Measurements from ENCODE around the gene REEP3. TPM values are rescaled to one million over a fixed set of nuclear protein-coding genes. Genes with fewer than 3 reads are reported as not detected.
"Not testable (repeated sequence)": the region's sequence is repeated elsewhere in the genome, so short reads cannot be mapped to it uniquely, and the experiment has no call there.

REEP3 gene
- total RNA-seq, 1 donor from 2014 or later, result 17.9 TPM

DNA sequence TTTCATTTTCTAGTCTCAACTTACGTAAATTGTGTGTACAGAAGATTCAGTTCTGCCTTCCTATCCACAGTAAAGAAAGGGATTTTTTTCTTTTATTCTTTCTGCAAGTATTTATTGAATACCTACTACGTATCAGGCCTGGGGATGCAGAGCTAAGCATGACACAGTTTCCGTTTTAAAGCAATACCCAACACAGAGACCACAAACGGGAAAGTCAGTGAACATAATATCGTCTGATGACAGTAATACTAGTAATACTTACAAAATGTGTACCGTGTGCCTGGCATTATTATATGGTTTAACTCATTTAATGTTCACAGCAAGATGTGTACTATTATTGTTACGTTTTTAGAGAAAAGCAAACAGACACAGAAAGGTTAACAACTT, 22.4 kb downstream of the REEP3 start:
- no peak for FAIRE-seq
- DNase-seq (ENCODE audit: low spot score in 2 of 2), result no peak

DNA sequence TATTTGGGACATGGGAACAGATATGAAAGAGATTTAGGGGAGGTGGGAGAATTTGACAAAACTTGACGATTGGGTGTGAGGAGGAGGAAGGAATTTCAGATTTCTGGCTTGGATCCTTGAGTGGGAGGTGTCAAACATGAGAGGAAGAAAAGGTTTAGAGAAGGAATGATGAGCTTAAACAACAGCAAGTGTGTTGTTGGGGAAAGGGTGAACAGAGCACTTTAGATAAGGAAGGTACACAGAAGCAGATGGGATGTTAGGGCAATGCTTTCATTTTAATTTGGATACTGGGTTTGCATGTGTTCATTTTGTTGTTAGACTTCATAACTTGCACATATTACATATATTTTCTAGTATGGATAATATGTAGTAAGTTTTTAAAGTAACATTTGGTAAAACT, 23.2 kb downstream of the REEP3 start:
- DNase-seq (ENCODE audit: low spot score in 2 of 2) (no peak), FAIRE-seq (no peak)

DNA sequence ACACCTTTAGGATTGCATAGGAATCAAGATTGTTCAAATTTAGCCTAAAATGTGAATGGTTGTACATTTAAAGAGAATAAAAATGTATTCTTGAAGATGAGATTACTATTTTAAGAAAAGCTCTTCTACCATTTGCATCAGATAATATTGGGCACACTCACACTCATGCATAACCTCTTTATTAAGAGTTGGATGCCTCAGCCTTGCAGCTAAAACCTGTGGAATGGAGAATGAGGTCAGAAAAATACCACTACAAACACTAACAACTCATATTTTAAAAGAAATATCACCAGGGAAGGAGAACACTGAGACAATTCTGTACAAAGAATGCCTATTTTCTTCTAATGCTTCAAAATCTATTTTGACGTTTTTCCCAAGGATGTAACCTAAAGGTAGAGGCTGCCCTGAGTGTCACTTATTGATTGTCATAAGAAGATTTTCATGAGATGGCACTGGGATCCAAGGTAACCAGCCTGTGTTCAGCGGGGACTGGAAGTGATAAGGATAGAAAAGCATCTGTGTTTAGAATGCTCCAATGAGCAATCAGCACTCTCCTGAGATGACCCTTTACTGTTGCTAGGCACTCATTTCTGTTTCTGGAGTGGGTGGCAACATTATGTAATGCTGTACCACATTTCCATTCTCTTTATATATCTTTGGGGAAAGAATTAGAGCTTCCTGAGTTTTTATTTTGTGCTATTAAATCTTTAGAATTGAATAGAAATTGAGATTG, 26.6 kb downstream of the REEP3 start:
- DNase-seq (ENCODE audit: low spot score in 2 of 2) (peak in 1 of 2 donors; percentile 32), FAIRE-seq (no peak)

DNA sequence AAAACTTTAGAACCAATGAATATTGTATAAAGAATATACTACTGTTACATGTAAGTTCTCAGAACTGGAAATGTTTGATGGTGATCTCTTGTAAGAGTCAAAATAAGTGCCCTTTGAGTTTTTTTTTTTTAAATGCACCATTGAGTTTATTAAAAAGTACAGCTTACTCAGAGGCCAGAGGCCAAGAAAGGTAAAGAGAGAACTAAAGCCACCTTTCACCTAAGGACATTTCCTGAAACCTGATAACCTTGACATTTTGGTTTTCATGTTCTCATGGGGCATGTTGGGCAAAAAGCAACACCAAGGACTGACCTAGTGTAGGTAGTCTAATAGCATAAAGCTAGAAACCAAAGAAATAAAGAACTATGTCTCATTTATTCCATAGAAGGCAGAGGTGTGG, 27.7 kb downstream of the REEP3 start:
- FAIRE-seq, result no peak
- no peak for DNase-seq (ENCODE audit: low spot score in 2 of 2)

DNA sequence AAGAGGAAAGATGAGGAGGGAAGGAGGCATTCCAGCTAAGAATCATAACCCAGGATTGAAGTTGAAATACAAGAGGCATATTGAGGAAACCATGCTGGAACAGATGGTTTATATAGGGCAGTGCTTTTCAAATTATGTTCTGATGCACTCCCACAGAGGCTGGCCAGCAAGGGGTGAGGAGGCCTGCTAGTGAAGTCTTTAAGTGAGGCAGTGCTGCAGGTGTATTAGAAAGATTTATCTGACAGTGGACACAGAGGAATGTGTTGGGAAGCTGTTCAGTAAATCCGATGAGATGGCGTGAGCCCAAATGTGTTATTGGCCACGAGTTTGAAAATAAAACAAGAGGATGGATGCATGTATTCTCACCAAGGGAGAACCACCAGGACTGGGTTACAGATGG, 28.6 kb downstream of the REEP3 start:
- FAIRE-seq (no peak), DNase-seq (ENCODE audit: low spot score in 2 of 2) (no peak)

DNA sequence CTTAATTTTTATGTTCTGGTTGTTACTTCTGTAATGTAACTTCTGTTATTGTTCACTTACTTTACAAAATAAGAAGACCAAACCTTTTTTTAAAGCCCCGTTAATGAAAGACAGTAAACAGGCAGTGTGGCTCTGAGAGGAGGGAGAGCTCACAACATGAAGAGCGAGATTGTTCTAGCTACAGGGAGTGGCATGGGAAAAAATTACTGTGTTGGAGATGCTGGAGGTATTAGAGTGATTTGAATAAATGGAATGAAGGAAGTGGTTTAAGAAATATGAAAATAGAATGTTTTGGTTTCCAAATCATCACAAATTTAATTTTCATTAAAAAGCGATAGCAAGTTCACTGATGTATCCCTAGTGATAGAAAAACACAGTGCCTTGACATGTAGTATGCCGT, 31.8 kb downstream of the REEP3 start:
- FAIRE-seq (no peak), DNase-seq (ENCODE audit: low spot score in 2 of 2) (no peak)

DNA sequence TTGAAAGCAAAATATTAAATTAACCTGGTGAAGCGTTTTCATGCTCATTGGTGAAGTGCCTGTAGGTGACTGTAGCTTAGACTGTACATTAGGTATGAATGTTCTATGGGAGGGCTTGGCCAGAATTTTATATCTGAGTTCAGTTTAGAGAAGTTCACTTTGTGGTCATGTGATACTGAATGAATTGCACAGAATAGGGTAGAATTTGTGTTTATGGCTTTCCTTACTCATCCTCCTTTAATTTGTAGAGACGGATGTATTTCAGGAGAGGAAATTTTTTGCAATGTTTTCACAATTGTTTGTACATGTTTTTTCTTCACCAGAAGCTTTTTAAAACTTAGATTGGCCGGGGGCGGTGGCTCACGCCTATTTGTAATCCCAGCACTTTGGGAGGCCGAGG, 32.3 kb downstream of the REEP3 start:
- DNase-seq (ENCODE audit: low spot score in 2 of 2) (no peak), FAIRE-seq (no peak)

DNA sequence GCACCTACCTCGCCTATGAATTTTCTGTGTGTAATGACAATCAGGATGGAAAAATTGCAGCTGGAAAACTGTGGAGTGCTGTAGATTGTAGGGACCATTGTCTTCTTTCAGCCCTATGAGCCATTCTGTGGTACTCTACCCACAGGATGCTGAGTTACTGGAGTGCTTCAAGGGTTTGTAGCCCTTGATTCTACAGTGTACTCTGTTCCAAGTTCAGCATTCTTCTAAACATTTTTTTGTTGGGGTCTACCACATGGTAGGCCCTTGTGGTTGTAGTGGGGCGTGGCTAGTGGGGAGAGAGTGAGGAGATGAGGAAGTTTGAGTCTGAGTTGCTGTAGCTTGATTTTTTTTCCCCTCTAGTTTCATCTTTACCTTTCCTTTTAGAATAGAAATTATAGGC, 33.5 kb downstream of the REEP3 start:
- FAIRE-seq (no peak), DNase-seq (ENCODE audit: low spot score in 2 of 2) (no peak)

DNA sequence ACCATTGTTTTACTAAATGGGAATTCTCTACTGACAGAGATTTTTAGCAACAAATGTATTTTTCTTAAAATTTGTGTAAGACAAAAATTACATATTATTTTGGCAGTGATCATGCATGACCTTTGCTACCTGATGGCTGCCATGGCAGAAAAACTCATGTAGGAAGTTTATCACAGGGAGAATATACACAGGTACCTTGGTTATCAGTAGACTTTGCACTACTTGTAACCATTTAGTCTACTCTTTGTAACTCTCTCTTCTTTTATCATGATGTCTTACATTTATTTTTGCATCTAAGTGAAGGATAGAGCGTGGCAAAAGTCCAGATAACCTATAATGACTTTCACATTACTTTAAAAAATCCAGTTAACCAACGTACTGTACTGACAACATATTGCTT, 34.1 kb downstream of the REEP3 start:
- FAIRE-seq (no peak), DNase-seq (ENCODE audit: low spot score in 2 of 2) (no peak)

DNA sequence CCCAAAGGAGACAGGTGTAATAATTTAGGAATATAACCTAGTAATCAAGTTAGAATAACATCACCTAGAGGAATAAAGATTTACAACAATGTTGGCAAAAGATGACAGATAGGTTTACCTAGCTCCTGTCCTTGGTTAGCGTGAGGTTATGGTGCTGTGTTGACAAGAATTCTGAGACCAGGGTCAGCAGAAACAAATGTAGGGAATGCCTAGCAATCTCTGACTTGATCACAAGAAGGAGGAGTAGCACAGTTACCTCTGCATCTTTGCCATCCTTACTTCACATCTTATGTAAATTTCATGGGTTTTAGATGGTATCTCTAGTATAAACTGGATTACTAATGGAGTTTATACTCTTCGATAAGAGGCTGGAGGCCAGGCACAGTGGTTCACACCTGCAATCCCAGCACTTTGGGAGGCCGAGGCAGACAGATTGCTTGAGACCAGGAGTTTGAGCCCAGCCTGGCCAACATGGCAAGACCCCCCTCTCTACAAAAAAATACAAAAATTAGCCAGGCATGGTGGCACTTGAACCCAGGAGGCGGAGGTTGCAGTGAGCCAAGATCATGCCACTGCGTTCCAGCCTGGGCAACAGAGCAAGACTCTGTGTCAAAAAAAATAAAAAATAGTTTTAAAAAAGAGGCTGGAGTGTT, 37.1 kb downstream of the REEP3 start:
- FAIRE-seq (no peak), DNase-seq (ENCODE audit: low spot score in 2 of 2) (no peak)

DNA sequence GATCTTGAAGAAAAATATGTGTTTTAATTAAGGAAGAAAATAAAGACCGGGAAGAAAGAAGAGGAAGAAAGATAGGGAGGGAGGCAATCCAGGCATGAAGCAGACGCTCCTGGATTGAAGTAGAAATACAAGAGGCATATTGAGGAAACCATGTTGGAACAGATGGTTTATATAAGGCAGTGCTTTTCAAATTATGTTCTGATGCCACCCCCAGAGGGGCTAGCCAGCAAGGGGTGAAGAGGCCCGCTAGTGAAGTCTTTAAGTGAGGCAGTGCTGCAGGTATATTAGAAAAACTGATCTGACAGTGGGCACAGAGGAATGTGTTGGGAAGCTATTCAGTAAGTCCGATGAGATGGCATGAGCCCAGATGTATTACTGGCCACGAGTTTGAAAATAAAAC, 40.1 kb downstream of the REEP3 start:
- FAIRE-seq (no peak), DNase-seq (ENCODE audit: low spot score in 2 of 2) (no peak)

DNA sequence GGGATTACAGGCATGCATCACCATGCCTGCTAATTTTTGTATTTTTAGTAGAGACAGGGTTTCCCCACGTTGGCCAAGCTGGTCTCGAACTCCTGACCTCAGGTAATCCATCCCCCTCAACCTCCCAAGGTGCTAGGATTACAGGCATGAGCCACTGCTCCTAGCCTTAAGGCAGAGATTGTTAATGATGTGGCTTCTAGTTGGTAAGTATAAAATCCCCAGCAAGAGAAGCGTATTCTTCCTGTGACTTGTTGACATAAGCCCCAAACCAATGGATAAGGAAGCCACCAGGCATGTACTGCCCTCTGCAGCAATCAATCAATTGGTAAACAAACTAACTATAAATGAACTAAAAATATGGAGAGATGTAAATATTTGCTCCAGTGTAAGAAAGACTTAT, 41.2 kb downstream of the REEP3 start:
- FAIRE-seq (no peak), DNase-seq (ENCODE audit: low spot score in 2 of 2) (no peak)

DNA sequence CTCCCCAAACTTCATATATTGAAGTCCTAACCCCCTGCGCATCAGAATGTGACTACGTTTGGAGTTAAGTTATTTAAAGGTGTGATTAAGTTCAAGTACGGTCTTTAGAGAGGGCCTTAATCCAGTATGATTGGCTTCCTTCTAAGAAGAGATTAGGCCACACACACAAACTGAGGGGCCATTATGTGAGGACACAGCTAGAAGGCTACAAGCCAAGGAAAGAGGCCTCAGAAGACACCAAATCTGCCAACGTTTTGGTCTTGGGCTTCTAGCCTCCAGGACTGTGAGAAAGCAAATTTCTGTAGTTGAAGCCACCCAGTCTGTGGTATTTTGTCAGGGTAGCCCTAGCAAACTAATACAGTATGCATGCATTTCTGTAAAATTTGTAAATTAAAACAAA, 41.7 kb downstream of the REEP3 start:
- DNase-seq (ENCODE audit: low spot score in 2 of 2) (no peak), FAIRE-seq (no peak)

DNA sequence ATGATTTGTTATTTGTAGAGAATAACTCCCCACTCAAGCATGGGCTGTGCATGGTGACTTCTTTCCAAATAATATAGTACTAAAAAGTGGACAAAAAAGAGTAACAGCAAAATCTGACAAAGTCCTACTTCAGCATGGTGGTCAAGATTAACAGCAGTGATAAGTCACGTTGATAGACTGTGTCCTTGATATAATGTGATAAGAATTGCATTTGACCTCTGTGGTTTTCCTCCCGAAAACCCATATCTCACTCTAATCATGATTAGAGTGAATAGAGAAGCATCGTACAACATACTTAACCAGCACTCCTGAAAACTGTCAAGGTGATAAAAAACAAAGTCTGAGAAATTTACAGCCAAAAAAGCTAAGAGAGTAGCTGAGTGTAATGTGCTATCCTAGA, 42.4 kb downstream of the REEP3 start:
- FAIRE-seq, result no peak
- no peak for DNase-seq (ENCODE audit: low spot score in 2 of 2)

DNA sequence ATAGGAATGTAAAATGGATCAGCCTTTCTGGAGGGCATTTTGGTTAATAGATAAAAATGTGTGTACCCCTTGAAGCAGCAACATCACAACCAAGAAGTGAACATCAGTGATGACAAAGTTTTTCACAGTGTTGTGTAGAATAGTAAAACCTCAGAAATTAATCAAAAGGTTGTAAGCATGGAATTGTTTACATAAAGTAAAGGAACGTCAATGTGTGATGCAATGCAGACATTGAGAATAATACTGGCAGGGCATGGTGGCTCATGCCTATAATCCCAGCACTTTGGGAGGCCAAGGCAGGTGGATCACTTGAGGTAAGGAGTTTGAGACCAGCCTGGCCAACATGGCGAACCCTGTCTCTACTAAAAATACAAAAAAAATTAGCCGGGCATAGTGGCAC, 43.5 kb downstream of the REEP3 start:
- not testable (repeated sequence) for FAIRE-seq; DNase-seq (ENCODE audit: low spot score in 2 of 2)

DNA sequence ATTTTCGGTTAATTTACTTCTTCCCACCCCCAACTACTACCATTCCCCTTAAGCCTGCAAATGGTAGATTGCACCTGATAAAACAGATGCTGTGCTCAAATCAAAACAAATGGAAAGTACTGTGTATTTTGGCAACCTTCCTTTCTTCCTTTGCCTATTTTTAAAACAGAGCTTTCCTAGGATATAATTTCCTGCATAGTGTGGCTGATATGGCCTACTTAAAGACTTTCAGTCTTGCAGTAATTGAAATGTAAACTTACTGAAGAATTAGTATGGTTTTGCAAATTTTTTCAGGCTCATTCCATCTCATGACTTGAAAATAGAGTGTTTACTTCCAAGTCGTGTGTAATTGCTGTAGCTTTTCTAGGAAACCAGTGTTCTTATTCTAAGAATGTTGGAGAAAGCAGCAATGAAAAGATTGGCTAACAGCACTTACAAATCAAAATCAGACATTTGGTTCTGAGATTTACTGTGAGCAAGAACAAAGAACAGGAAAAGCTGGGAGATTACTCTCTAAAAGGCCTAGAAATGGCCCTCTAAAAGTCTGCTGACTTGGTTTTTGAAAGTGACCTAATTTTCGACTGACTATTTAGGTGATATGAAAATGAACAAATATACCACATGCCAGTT, 52.0 kb downstream of the REEP3 start:
- DNase-seq (ENCODE audit: low spot score in 2 of 2) (no peak), FAIRE-seq (no peak)

DNA sequence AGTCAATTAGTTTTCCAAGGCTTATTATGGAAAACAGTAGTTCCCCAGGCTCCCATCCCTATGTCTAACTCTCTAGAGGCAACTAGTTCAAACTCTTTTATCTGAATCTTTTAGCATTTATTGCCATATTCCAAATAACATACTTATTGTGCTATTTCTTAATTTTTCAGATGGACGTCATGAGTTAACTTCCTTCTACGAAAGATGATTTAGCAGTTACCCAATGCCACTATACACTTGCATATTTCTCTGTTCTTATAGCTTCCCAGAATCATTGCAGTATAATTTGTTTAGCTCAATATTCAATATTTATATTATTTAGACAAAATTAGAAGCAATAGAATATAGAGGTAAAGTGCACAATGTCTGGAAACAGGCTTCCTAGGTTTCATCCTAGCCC, 52.8 kb downstream of the REEP3 start:
- DNase-seq (ENCODE audit: low spot score in 2 of 2), result no peak
- FAIRE-seq, result no peak

DNA sequence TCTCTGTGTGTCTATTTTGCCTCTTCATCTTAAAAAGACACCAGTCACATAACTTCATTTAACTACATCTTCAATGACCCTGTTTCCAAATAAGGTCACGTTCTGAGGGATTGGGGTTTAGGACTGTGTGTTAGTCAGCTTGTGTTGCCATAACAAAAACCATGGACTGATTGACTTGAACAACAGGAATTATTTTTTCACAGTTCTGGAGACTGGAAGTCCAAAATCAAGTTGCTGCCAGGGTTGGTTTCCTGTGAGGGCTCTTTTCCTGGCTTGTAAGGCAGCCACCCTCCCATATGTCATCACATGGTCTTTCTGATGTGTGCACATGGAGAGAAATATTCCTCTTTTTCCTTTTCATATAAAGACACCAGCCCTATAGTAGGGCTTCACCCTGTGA, 55.3 kb downstream of the REEP3 start:
- no peak for FAIRE-seq
- no peak for DNase-seq (ENCODE audit: low spot score in 2 of 2)

DNA sequence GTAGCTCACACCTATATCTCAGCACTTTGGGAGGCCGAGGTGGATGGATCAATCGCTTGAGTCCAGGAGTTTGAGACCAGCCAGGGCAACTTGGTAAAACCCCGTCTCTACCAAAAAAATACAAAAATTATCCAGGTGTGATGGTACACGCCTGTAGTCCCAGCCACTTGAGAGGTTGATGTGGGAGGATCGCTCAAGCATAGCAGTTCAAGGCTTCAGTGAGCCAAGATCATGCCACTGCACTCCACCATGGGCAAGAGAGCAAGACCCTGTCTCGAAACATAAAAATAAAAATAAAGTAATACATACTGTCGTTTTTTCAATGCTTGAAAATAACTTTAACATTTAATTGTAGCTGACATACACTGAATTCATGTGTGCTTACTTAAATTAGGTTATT, 57.3 kb downstream of the REEP3 start:
- FAIRE-seq (no peak), DNase-seq (ENCODE audit: low spot score in 2 of 2) (no peak)

DNA sequence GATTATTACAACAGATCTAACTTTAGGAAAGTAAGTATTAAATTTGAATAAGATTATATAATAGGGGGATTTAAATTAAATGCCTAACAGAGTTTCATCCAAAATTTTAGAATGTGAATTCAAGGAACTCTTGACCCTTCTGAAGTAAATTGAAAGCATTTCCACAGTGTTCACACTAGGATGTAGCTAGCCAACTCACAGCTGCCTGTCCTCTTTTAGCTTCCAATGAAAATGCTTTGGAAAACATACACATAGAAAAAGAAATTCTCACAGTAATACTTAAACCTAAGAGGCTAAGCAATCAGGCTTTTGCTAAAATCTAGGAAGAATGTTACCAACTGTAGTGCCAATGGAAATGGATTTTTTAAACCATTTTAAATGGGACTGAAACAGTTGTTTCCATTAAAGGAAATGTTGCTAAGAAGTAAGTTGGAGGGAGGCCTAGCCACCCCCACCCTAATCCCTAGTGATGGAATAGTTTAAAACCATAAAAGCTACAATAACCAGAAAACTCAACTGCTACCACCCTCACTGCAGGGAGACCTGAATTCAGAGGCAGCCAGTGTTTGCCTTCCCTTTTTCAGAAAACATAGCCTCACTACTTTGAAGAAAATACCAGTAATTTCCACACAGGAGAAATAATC, 58.3 kb downstream of the REEP3 start:
- FAIRE-seq, result no peak
- no peak for DNase-seq (ENCODE audit: low spot score in 2 of 2)

DNA sequence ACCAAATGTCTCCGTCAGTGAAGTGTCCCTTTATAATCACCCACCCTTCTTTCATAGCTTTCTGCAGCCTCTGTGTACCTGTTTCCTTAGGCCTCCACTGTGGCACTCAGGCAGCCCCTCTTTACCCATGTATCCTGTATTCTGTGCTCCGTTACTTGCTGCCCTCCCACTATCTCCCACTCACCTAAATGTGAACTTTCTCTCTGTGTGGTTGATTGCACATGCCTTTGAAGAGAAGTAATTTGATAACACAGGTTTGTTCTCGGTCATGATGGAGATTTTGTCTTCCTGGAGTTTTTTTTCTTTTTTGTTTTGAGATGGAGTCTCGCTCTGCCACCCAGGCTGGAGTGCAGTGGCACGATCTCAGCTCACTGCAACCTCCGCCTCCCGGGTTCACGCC, 61.5 kb downstream of the REEP3 start:
- FAIRE-seq, result no peak
- no peak for DNase-seq (ENCODE audit: low spot score in 2 of 2)

DNA sequence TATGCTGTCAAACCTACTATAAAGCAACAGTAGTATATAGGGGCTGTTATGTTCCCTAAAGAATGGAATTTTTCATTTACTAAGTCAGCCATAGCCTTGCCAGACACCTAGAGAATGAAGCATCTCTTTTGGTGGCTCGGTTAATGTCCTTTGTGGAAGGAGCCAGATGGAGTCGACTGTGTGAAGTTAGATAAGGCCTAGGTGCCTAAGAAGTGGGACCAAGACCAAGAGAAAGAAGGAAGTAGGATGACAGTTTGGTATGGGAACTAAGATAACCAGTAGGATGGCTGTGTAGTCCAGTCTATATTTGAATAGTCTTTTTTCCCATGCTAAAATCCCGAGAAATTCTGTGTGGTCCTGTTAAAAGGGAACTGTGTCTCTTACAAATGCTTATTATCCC, 62.2 kb downstream of the REEP3 start:
- FAIRE-seq (no peak), DNase-seq (ENCODE audit: low spot score in 2 of 2) (no peak)

All from frontal cortex (tissue), 4 donors.